Neuron (in vitro differentiated cells): ENCODE measurements around the gene DCP1A.
"Not testable (repeated sequence)": the region's sequence is repeated elsewhere in the genome, so short reads cannot be mapped to it uniquely, and the experiment has no call there.

ENCODE experiments used
- H2AFZ ChIP-seq: one replicate; pipeline ENCODE4 v1.6.1; 2013; ENCODE audit warnings: low read depth, mild to moderate bottlenecking, inconsistent platforms, low read length, moderate library complexity
- H3K27me3 ChIP-seq: one replicate; pipeline ENCODE4 v1.6.1; 2013; ENCODE audit warnings: low read length; ENCODE audit not compliant: insufficient read depth
- H3K36me3 ChIP-seq: one replicate; pipeline ENCODE4 v1.6.1; 2013; ENCODE audit warnings: low read length; ENCODE audit not compliant: insufficient read depth
- H3K4me1 ChIP-seq: one replicate; pipeline ENCODE4 v1.6.1; 2013; ENCODE audit warnings: low read length; ENCODE audit not compliant: insufficient read depth
- H3K4me3 ChIP-seq: 2 replicates; pipeline ENCODE4 v1.5.1; 2013; ENCODE audit warnings: mild to moderate bottlenecking, low read length, moderate library complexity
- H3K9me3 ChIP-seq: one replicate; pipeline ENCODE4 v1.6.1; 2013; ENCODE audit warnings: low read length

DCP1A gene

DNA sequence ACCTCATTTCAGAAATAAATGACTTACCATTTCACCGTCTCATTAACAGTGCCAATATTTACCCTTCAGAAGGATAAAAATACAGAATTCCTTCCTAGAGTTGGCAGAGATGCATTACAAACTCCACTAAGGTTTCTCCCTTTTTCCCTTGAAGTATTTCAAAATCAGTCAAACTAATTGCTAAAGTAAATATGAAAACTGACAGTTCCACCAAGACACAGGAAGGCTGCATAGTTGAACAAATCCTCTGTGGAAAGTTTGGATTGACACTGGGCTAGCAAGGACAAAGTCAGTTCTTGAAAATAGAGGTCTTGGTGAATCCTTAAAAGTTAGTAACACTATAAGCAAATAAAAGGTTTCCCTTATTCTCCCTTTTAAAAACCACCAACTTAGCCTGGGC lies 34.5 kb downstream of the DCP1A start:
- H3K9me3 ChIP-seq, result no peaks in the 10 kb centered on the region
- peaks cover 49% of the 10 kb centered on the region for H3K36me3 ChIP-seq
- H3K27me3 ChIP-seq, result no peaks in the 10 kb centered on the region
- no peak overlapping the region for H3K4me3 ChIP-seq
- no peak overlapping the region for H2AFZ ChIP-seq
- peaks cover 10% of the 10 kb centered on the region for H3K4me1 ChIP-seq

DNA sequence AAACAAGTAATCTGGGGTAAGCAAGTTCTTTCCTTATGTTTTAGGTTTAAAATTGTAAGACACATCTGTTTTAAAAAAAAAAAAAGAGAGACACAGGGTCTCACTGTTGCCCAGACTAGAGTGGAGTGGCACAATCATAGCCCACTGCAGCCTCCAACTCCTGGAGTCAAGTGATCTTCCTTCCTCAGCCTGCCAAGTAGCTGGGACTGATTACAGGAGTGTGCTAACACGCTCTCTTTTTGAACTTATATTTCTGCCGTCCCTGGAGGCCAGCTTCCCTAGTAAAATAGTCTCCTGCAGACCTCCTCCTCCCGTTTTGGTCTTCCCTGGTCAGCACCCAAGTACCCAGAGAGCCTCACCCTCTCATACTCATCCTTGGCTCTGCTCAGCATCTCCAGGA lies 35.5 kb downstream of the DCP1A start:
- Histone ChIP-seq H2AFZ (no peak overlapping the region), H3K4me1 (peaks cover 10% of the 10 kb centered on the region), H3K4me3 (no peak overlapping the region), H3K36me3 (peaks cover 43% of the 10 kb centered on the region), H3K27me3 (no peaks in the 10 kb centered on the region), H3K9me3 (no peaks in the 10 kb centered on the region)

DNA sequence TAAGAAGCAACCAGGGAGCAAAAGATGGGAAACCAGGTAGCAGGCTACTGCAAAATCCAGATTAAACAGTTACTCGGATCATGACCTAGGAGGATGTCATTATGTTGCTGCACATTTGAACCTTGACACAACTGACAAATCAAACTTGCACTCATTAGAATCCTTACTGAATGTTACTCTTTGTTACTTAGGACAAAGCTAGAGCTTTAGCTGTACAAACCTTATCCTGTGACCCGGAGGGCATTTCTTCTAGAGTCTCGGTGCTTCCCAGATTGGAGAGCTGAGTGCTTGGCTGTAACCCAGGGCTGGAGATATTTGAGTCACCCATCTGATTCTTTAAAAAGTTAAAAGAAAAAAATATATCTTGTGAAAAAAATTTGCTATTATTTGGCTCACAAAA lies 43.4 kb downstream of the DCP1A start:
- no peak overlapping the region for H2AFZ ChIP-seq
- no peaks in the 10 kb centered on the region for H3K27me3 ChIP-seq
- H3K36me3 ChIP-seq, result peaks cover 49% of the 10 kb centered on the region
- H3K9me3 ChIP-seq, result no peaks in the 10 kb centered on the region
- no peaks in the 10 kb centered on the region for H3K4me1 ChIP-seq
- no peak overlapping the region for H3K4me3 ChIP-seq

DNA sequence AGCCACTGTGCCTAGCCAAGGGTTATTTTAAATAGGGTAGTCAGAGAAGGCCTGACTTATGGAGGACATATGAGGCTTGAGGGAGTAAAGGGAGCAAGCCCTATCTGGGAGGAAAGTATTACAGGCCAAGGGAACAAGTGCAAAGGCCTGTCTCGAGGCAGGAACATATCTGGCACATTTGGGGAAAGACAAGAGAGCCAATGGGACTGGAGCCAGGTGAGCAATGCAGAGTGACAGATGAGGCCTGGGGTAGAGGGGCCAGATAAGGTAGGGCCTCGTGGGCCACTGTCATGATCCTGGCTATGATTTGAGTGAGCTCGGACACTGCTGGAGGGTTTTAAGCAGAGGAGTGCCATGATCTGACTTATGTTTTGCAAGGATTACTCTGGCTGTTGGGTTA lies 43.8 kb downstream of the DCP1A start:
- H3K9me3 ChIP-seq, result no peaks in the 10 kb centered on the region
- no peaks in the 10 kb centered on the region for H3K27me3 ChIP-seq
- H3K36me3 ChIP-seq, result peaks cover 48% of the 10 kb centered on the region
- H3K4me1 ChIP-seq, result no peaks in the 10 kb centered on the region
- H3K4me3 ChIP-seq, result no peak overlapping the region
- no peak overlapping the region for H2AFZ ChIP-seq

DNA sequence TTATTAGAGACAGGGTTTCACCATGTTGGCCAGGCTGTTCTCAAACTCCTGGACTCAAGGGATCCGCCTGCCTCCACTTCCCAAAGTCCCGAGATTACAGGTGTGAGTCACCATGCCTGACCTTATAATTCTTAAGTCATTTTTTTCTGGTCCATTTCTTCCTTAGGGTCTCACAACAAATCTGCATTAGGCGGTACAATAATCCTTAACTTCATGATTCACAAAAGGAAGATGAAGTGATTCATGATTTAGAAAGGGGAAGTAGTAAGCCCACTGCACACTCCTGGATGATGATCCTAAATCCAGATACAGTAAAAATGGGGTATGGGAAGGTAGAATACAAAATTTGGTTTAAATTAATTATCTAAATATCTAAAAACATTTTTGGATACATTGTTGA lies 46.5 kb downstream of the DCP1A start:
- no peaks in the 10 kb centered on the region for H3K4me1 ChIP-seq
- H3K36me3 ChIP-seq, result peaks cover 52% of the 10 kb centered on the region
- H3K9me3 ChIP-seq, result no peaks in the 10 kb centered on the region
- H2AFZ ChIP-seq, result no peak overlapping the region
- H3K27me3 ChIP-seq, result no peaks in the 10 kb centered on the region
- H3K4me3 ChIP-seq, result no peak overlapping the region

DNA sequence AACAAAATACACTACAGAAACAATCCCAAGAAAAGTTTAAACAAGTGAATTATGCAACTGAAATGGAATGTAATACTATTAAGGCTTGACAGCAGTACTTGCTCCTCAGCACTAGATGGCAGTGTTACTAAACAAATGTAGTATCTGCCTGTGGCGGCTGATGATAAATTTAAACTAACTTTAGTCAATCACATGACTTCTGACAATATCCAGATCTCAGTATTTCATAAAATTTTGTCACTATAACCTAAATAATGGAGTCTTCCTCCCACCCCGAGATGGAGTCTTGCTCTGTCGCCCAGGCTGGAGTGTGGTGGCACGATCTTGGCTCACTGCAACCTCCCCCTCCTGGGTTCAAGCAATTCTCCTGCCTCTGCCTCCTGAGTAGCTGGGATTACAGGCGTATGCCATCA lies 47.7 kb downstream of the DCP1A start:
- H2AFZ ChIP-seq, result not testable (repeated sequence)

DNA sequence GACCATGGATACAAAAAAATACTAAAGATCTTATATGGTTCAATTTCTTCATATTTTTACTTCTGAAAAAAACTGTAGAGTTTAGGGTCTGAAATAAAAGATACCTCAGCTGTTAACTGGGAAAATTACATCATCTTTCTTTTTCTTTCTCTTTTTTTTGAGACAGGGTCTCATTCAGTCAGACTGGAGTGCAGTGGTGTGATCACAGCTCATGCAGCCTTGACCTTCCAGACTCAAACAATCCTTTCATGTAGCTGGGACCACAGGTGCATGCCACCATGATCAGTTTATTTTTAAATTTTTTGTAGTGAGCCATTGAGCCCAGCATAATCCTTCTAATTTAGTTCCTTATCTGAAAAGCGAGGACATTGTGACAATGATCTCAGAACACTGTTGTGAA lies 51.9 kb downstream of the DCP1A start:
- Histone ChIP-seq H3K4me1 (no peaks in the 10 kb centered on the region), H3K4me3 (no peak overlapping the region), H3K9me3 (no peaks in the 10 kb centered on the region), H3K27me3 (no peaks in the 10 kb centered on the region), H3K36me3 (peaks cover 42% of the 10 kb centered on the region), H2AFZ (no peak overlapping the region)

More for the DNA sequence above, 47.7 kb downstream of the DCP1A start:
- not testable (repeated sequence) for H3K27me3 ChIP-seq, H3K4me1 ChIP-seq, H3K9me3 ChIP-seq, H3K4me3 ChIP-seq
- peaks cover 46% of the 10 kb centered on the region for H3K36me3 ChIP-seq

DNA sequence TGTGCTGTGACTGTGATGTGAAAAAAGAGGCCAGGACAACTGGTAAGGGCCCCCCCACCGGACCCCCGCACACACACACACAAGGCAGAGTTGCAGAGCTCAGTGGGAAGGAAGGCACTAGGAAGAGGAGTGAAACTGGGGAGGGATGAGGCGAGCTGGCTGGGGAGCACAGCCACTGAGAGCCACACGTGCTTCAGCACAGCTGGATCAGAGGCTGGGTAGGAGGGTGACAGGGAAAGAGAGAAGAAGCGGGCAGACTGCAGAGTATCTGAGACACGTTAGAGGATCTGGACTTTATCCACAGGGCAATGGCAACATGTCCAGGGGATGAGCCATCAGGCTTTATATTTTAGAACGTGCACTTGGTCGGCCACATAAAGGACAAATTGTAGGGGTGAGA lies 53.5 kb downstream of the DCP1A start:
- H3K4me3 ChIP-seq, result no peak overlapping the region
- no peaks in the 10 kb centered on the region for H3K4me1 ChIP-seq
- no peaks in the 10 kb centered on the region for H3K9me3 ChIP-seq
- no peak overlapping the region for H2AFZ ChIP-seq
- H3K36me3 ChIP-seq, result peaks cover 40% of the 10 kb centered on the region
- H3K27me3 ChIP-seq, result no peaks in the 10 kb centered on the region

DNA sequence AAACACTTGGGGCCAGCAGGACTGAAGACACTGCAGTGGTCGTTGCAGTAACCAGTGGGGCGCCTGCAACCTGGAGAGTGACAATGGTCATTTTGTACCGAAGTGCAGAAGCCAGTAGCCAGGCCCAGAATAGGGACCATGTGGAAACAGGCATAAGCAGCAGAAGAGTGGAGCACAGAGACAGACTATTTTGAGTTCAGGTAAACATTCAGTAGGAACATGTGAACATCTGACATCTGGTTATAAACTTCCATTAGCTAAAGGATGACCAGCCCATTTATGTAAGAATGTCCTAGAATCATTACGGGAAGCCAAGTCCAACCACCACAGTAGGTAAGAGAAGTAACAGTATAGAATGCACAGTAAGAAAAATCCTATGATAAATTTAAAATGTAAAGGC lies 59.1 kb downstream of the DCP1A start:
- Histone ChIP-seq H3K27me3 (no peaks in the 10 kb centered on the region), H3K4me1 (peaks cover 29% of the 10 kb centered on the region), H3K9me3 (no peaks in the 10 kb centered on the region)

DNA sequence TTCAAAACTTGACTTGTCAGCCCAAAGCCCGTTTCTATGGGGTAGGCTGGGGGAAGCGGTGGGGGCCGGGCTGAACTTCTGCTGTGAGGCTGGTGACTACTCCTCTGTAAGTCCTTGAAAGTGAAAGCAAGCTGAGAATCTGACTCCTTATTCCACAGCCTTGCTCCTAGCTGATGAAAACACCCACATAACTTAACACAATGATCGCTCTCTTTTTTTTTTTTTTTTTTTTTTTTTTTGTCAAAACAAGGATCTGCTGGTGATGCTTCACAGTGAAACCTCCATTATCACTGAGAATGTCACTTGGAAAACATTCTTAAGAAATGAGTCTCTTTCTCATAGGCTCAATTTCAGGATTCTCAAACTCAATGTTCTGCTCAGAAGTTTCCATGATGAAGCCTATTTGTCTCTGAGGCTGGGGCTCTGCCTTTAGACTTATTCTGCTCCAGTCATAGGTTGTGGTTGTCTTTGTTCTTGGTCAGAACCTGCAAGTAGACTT lies 60.2 kb downstream of the DCP1A start:
- Histone ChIP-seq H2AFZ (no peak overlapping the region), H3K36me3 (peaks cover 52% of the 10 kb centered on the region), H3K27me3 (no peaks in the 10 kb centered on the region), H3K4me3 (no peak overlapping the region), H3K9me3 (no peaks in the 10 kb centered on the region), H3K4me1 (peaks cover 29% of the 10 kb centered on the region)

More for the DNA sequence above, 59.1 kb downstream of the DCP1A start:
- Histone ChIP-seq H3K4me3 (no peak overlapping the region), H2AFZ (no peak overlapping the region), H3K36me3 (peaks cover 56% of the 10 kb centered on the region)

DNA sequence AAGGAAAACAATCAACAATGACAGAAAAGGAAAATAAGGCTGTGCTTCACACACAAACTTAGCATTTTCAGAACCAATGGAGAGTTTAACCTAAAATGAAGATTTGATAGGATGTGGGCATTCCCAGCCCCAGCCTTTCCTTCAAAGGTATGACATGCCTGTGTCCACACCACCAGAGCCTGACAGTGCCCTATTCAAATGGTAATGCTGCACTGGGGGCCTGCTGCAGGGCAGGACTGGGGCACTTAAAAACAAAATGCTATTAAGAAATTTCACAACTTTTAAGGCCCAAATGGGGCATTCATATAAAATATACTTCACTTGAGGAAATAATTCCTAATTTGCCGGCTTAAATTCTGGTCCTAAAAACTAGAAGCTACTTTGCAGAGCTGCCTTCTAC lies 60.6 kb downstream of the DCP1A start:
- Histone ChIP-seq H3K4me3 (no peak overlapping the region), H3K4me1 (peaks cover 29% of the 10 kb centered on the region), H2AFZ (no peak overlapping the region), H3K36me3 (peaks cover 48% of the 10 kb centered on the region), H3K27me3 (no peaks in the 10 kb centered on the region), H3K9me3 (no peaks in the 10 kb centered on the region)

DNA sequence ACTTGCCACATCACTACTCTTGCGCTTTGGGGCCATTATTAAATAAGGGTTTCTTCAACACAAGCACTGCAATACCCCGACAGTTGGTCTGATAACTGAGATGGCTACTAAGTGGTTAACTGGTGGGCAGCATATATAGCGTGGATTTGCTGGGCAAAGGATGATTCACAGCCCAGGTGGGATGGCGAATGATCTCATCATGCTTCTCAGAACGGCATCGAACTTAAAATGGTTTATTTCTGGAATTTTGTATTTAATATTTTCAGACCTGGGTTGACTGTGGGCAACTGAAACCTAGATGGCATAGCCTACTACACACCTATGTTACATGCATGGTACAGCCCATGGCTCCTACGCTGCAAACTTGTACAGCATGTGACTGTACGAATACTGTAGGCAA lies 64.8 kb downstream of the DCP1A start:
- no peak overlapping the region for H3K4me3 ChIP-seq
- H3K4me1 ChIP-seq, result peaks cover 21% of the 10 kb centered on the region
- no peak overlapping the region for H2AFZ ChIP-seq
- no peaks in the 10 kb centered on the region for H3K9me3 ChIP-seq
- H3K36me3 ChIP-seq, result peaks cover 30% of the 10 kb centered on the region
- H3K27me3 ChIP-seq, result no peaks in the 10 kb centered on the region

DNA sequence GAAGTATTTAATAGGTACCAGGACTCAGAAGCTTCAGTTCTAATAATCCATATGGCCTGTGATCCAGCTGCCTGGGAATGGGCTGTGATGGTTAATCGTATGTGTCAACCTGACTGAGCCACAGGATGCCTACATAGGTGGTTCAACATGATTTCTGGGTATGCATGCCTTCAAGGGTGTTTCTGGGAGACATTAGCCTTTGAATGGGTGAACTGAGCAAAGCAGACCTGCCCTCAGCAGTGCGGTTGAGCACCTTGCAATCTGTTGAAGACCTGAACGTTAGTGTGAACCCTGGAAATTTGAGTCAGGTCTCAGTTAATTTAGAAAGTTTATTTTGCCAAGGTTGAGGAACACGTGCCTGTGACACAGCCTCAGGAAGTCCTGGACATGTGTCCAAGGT lies 68.7 kb downstream of the DCP1A start:
- H3K36me3 ChIP-seq, result peaks cover 6% of the 10 kb centered on the region
- H3K4me3 ChIP-seq, result no peak overlapping the region
- H3K27me3 ChIP-seq, result no peaks in the 10 kb centered on the region
- no peak overlapping the region for H2AFZ ChIP-seq
- no peaks in the 10 kb centered on the region for H3K9me3 ChIP-seq
- no peaks in the 10 kb centered on the region for H3K4me1 ChIP-seq

DNA sequence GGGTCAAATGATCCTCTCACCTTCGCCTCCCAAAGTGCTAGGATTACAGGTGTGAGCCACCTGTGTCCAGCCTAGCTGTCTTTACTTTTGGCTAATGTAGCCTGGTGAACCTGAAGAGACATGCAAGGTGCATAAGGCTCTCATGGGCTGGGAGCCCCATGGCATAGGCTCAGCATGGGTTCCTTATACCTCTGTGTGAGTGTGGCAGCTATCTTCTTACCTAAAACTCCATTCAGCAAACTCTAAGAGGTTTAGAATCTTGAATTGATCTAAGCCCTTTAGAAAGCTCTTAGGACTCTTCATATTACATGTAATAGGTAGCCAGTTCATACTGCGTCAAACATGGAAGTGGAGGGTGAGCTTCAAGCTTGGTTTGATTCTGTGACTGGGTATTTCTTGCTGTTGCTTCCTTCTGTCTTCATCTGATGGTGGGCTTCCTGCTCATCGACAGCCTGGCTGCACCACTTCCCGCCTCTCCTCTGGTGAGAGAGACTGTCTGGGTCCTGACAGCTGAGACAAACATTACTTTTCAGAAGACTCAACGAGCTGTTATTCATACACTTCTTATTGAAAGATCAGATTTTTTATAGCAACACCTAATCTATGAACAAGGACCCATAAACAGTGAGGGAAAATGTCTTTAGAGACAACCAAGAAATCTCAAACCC lies 72.3 kb downstream of the DCP1A start:
- Histone ChIP-seq H3K9me3 (no peaks in the 10 kb centered on the region), H3K4me1 (peaks cover 5% of the 10 kb centered on the region), H3K27me3 (no peaks in the 10 kb centered on the region), H2AFZ (no peak overlapping the region), H3K36me3 (no peaks in the 10 kb centered on the region), H3K4me3 (no peak overlapping the region)
